AG10803 (cell line): Measurements from ENCODE around the gene TMBIM4.

ENCODE experiments used
- DNase-seq: peaks from one replicate; pipeline ENCODE4 v3.0.0; 2010; ENCODE audit warnings: low read depth
- H3K4me3 ChIP-seq: 2 replicates; pipeline ENCODE4 v1.5.1; 2011; ENCODE audit warnings: mild to moderate bottlenecking, low read length, control low read depth
- CTCF ChIP-seq: conservative IDR thresholded peaks from 2 replicates; pipeline ENCODE4 v1.5.1; 2011; ENCODE audit warnings: mild to moderate bottlenecking, low read length, control low read depth, inconsistent platforms

TMBIM4 gene

GRCh38 chr12:66199831-66200509, 30.2 kb upstream of the TMBIM4 start:
- no peak for TF ChIP-seq CTCF
- DNase-seq: no peak
- no peak overlapping the region for H3K4me3 ChIP-seq

- DNase-seq: no peak
- no peak overlapping the region for H3K4me3 ChIP-seq
- TF ChIP-seq CTCF: no peak
Observed at GRCh38 chr12:66199141-66199540, 29.3 kb upstream of the TMBIM4 start.

- no peak overlapping the region for H3K4me3 ChIP-seq
- no peak for TF ChIP-seq CTCF
- DNase-seq: no peak
Observed at GRCh38 chr12:66197495-66197921, 27.7 kb upstream of the TMBIM4 start.

GRCh38 chr12:66196806-66197205, 27.0 kb upstream of the TMBIM4 start:
- no peak for TF ChIP-seq CTCF
- H3K4me3 ChIP-seq: no peak overlapping the region
- no peak for DNase-seq

DNA sequence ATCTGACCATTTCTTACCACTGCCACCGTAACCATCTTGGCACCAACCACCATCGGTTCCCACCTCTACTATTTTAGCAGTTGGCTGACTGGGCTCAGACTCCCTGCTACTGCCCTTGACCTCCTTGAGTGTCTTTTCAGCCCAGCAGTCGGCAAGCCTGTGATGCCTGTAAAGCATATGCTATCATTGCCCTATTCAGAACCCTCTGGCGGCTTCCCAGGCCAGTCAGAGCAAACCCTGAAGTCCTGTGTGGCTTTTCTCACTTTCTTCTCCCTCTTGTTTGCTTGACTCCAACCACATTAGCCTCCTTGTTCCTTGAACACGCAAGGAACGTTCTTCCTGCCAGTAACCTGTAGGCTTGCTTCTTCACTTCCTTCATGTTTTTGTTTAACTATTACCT, 25.4 kb upstream of the TMBIM4 start:
- no peak for DNase-seq
- no peak overlapping the region for H3K4me3 ChIP-seq
- TF ChIP-seq CTCF: no peak

GRCh38 chr12:66194122-66194521, 24.3 kb upstream of the TMBIM4 start:
- DNase-seq: no peak
- no peak for TF ChIP-seq CTCF
- H3K4me3 ChIP-seq: no peak overlapping the region

- no peak overlapping the region for H3K4me3 ChIP-seq
- DNase-seq: no peak
- no peak for TF ChIP-seq CTCF
Observed at GRCh38 chr12:66191547-66192126, 21.8 kb upstream of the TMBIM4 start.
